Umbilical cord (tissue), 2 donors: ENCODE measurements around the gene RNPEP. TPM values are rescaled to one million over a fixed set of nuclear protein-coding genes. Genes with fewer than 3 reads are reported as not detected.
"Not testable (repeated sequence)": the region's sequence is repeated elsewhere in the genome, so short reads cannot be mapped to it uniquely, and the experiment has no call there.

Source experiments
- DNase-seq: peaks from one replicate; pipeline ENCODE4 v3.0.0-alpha.2; 2015; ENCODE audit warnings: low spot score
- total RNA-seq: library from RNA; depleted of rRNA; stranded (reverse); fragments of >200 nt; gene quantifications from one replicate; pipeline ENCODE4 v1.2.3, GENCODE V29; 2014; ENCODE audit warnings: low replicate concordance; ENCODE audit not compliant: insufficient read depth

Gene RNPEP
- total RNA-seq, 1 donor from 2014 or later, result 37.8 TPM

- DNase-seq, result peak; percentile 75
These were observed 27.9 kb downstream of the RNPEP start, which contains the start of gene ELF3 for GRCh38 chr1:202010180-202011015. TSS of gene ELF3 (plus strand) at chr1:202010587. CDS start at chr1:202011137, 550 bp downstream.

- DNase-seq, result no peak
These were observed 29.5 kb downstream of the RNPEP start for GRCh38 chr1:202011994-202012393.

GRCh38 chr1:202012544-202013478 is 30.4 kb downstream of the RNPEP start:
- DNase-seq, result no peak

- no peak for DNase-seq
These were observed 31.2 kb downstream of the RNPEP start for GRCh38 chr1:202013603-202014002.

GRCh38 chr1:202014060-202014459 is 31.6 kb downstream of the RNPEP start:
- no peak for DNase-seq

GRCh38 chr1:202014915-202015661 is 32.6 kb downstream of the RNPEP start:
- DNase-seq, result no peak

GRCh38 chr1:202015662-202015937 is 33.2 kb downstream of the RNPEP start:
- no peak for DNase-seq

- peak; percentile 72 for DNase-seq
These were observed 33.8 kb downstream of the RNPEP start for GRCh38 chr1:202016022-202016810.

- peak; percentile 43 for DNase-seq
These were observed 34.6 kb downstream of the RNPEP start for GRCh38 chr1:202016811-202017748.

GRCh38 chr1:202017749-202018467 is 35.5 kb downstream of the RNPEP start:
- no peak for DNase-seq

GRCh38 chr1:202018468-202019234 is 36.2 kb downstream of the RNPEP start:
- peak; percentile 46 for DNase-seq

- not testable (repeated sequence) for DNase-seq
These were observed 36.7 kb downstream of the RNPEP start for GRCh38 chr1:202019235-202019558.

- DNase-seq, result peak; percentile 55
These were observed 40.6 kb downstream of the RNPEP start for GRCh38 chr1:202023001-202023433.

GRCh38 chr1:202029171-202029665 is 46.8 kb downstream of the RNPEP start:
- no peak for DNase-seq

GRCh38 chr1:202029727-202030126 is 47.3 kb downstream of the RNPEP start:
- no peak for DNase-seq

GRCh38 chr1:202031796-202032195 is 49.3 kb downstream of the RNPEP start:
- no peak for DNase-seq

- no peak for DNase-seq
These were observed 51.8 kb downstream of the RNPEP start for GRCh38 chr1:202034149-202034682.
